Fibroblast of the aortic adventitia (primary cell): ENCODE data around the gene TACC2. TPM values are rescaled to one million over a fixed set of nuclear protein-coding genes. Genes with fewer than 3 reads are reported as not detected.
"Not testable (repeated sequence)": the region's sequence is repeated elsewhere in the genome, so short reads cannot be mapped to it uniquely, and the experiment has no call there.

Source experiments
- DNase-seq: peaks from one replicate; pipeline ENCODE4 v3.0.0-alpha.2; 2010; ENCODE audit warnings: low read depth
- H3K4me3 ChIP-seq: 2 replicates; pipeline ENCODE4 v1.5.1; 2011; ENCODE audit warnings: low read depth, mild to moderate bottlenecking, control low read depth, low read length, moderate library complexity
- total RNA-seq: library from RNA; depleted of rRNA; stranded (reverse); fragments of >200 nt; gene quantifications from 2 replicates; pipeline ENCODE4 v1.2.3, GENCODE V29; 2012; ENCODE audit warnings: low replicate concordance
- TF ChIP-seq, protein P1 (sequence below): IDR thresholded peaks from 2 replicates; pipeline ENCODE4 v1.5.1; 2011; ENCODE audit warnings: mild to moderate bottlenecking, low read length, control low read depth, inconsistent platforms; ENCODE audit not compliant: insufficient read depth

TACC2 gene
- total RNA-seq, 1 donor: 9.2 TPM

DNA sequence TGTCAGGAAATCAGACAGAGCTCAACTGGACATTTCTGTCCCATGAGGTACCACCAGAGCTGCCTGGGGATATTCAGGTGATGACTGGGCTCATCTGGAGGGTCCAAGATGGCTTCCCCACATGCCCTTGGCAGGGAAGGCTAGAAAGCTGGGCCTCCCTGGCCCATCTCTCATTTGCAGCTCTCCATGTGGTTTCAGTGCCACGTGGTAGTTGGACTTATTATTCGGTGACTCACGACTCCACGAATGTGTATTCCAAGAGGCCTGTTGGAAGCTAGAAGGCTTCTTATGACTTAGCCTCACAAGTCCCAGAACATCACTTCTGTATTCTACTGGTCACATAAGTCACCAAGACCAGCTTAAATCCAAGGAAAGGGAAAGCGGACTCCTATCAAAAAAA, 36.7 kb upstream of the TACC2 start:
- TF ChIP-seq, protein P1, sequence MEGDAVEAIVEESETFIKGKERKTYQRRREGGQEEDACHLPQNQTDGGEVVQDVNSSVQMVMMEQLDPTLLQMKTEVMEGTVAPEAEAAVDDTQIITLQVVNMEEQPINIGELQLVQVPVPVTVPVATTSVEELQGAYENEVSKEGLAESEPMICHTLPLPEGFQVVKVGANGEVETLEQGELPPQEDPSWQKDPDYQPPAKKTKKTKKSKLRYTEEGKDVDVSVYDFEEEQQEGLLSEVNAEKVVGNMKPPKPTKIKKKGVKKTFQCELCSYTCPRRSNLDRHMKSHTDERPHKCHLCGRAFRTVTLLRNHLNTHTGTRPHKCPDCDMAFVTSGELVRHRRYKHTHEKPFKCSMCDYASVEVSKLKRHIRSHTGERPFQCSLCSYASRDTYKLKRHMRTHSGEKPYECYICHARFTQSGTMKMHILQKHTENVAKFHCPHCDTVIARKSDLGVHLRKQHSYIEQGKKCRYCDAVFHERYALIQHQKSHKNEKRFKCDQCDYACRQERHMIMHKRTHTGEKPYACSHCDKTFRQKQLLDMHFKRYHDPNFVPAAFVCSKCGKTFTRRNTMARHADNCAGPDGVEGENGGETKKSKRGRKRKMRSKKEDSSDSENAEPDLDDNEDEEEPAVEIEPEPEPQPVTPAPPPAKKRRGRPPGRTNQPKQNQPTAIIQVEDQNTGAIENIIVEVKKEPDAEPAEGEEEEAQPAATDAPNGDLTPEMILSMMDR: no peak
- DNase-seq: peak; percentile 54
- H3K4me3 ChIP-seq: no peak overlapping the region

DNA sequence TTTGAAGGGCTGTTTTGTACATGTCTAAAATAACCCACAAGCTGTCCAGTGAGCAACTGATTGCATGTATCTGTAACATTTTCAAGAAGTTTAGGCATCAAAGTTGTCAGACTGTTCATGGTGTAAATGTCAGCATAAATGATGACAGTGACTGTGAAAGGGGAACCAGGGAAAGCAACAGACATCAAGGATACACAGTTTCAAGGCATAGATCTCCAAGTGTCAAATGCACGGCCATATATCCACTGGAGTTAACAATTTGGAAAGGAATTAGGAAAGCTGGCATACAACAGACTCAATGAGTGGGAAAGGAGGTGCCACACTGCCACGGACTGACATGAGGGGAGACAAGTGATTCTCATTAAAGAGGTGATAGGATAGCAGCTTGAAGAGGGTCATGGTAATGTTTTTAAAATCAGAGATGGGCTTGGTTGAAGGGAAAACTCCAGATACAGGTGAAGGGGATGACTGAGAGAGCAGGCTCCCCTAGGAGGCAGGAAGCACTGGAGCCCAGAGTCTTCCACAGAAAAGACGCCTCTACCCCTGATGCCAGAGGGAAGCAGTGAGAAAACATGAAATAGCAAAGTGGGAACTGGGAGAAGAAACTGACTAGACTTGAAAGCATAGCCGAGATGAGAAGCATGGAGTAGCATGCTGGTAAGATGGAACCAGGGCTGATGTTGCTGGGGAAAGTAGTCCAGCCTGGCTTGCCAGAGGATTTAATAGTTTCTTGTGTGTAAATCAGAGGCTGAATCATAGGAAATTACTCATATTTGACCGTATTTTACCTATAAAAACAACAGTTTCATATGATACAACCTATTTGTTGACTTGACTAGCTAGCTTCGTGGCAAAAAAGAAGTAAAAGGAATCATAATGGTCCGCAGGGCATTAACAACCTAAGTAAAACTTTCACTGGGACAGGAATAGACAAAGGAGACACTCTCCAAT, 32.6 kb upstream of the TACC2 start:
- TF ChIP-seq, protein P1: no peak
- H3K4me3 ChIP-seq: no peak overlapping the region
- peak; percentile 50 for DNase-seq

DNA sequence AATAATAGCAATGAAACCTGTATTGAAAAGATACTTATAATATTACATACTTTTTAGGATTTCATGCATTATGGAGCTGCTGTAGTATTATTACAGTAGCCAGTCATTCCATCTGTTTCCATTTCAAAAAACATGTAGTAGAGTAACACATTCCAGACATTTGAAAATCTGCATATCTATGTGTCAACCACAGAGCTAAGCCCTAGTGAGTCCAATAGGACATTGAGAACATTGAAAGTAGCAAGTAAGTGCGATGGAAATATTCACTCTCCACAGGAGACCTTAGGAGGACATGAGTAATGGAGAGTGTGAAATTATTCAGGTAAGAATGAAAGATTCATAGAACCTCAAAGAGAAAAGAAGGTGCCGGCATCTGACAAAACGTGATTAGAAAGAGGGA, 29.3 kb upstream of the TACC2 start:
- no peak for DNase-seq
- TF ChIP-seq, protein P1: no peak
- H3K4me3 ChIP-seq: no peak overlapping the region

DNA sequence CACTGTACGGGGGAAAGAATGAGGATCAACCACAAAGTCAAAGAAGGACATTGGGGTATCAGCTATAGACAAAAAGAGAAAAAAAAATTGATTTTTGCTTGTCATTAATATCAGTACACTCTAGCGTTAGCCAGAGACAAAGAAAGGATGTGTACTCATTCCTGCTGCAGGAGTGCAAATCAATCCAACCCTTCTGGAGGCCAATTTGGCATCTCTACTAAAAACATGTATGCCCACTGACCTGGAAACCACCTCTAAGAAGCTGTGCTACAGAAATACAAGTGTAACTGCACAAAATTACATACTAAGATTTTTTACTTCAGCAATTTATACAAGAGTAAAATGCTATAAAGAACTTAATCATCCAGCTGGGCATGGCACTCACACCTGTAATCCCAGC, 27.5 kb upstream of the TACC2 start:
- DNase-seq: no peak
- no peak overlapping the region for H3K4me3 ChIP-seq
- TF ChIP-seq, protein P1: no peak

DNA sequence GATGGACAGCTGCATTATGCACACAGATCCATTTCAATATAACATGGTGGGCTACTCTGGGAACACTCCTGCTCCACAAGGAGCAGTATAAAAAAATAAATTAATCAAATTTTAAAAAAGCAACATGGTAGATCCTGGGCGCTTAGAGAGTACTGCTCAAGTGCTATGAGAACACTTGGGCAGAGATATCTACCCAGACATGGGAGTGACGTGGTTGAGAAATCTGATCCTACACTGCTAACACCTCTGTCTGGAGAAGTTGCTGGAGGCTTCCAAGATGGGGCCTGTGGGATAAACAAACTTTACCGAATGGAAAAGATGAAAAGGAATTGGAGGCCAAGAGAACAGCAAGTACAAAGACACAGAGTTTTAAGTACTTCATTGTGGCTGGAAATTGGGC, 23.0 kb upstream of the TACC2 start:
- TF ChIP-seq, protein P1: no peak
- DNase-seq: no peak

DNA sequence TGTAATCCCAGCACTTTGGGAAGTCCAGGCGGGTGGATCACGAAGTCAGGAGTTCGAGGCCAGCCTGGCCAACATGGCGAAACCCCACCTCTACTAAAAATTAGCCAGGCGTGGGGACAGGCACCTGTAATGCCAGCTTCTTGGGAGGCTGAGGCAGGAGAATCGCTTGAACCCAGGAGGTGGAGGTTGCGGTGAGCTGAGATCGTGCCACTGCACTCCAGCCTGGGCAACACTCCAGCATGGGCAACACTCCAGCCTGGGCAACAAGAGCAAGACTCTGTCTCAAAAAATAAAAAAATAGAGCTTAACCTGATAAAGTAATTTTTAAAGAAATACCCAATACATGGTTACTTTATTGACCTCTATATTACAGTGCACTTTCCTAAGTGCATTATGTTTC, 19.9 kb upstream of the TACC2 start:
- DNase-seq, H3K4me3 ChIP-seq: not testable (repeated sequence)

More for the DNA sequence above, 23.0 kb upstream of the TACC2 start:
- H3K4me3 ChIP-seq: no peak overlapping the region

DNA sequence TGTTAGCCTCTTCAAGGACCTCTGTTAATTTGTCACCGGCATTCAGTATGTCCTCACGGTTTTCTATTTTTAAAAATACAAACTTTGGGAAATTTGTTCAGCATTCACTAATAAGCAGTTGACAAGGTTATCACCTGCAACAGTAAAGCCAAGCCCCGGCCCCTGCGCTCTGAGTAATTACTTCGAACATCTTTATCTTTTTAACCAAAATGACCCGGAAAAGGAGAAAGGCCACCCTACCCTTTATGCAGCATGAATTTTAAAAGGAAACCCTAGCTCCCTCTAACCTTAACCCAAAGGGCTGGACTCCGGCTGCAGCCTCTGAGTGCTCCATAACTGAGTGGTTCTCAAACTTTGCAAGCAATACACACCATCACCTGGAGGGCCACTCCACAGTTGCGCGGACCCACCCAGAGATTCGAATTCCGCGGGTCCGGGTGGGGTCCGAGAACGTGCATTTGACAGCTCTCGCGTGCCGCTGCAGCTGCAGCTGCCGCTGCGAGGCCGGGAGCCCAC, 14.9 kb upstream of the TACC2 start:
- TF ChIP-seq, protein P1: no peak
- H3K4me3 ChIP-seq: peak overlapping the region; percentile 77
- no peak for DNase-seq
